CD14-positive monocyte (primary cell): ENCODE data around the gene ARCN1. TPM values are rescaled to one million over a fixed set of nuclear protein-coding genes. Genes with fewer than 3 reads are reported as not detected.

Source experiments
- DNase-seq, 3 donors: peaks; one replicate each; pipeline ENCODE4 v3.0.0-alpha.2; 2011 to 2022
- H2AFZ ChIP-seq: 2 replicates; pipeline ENCODE4 v1.6.0; 2012; ENCODE audit warnings: mild to moderate bottlenecking, low read depth, low read length, inconsistent platforms; ENCODE audit not compliant: insufficient read depth, poor library complexity, severe bottlenecking
- H3K27ac ChIP-seq, 2 donors: 1 replicate in 1 of 2; 2 replicates in 1 of 2; pipeline ENCODE4 v1.5.1; 2012 to 2013; ENCODE audit warnings: low read length in 2 of 2, control low read depth in 1 of 2, inconsistent platforms in 1 of 2, low read depth in 1 of 2, mild to moderate bottlenecking in 1 of 2
- H3K27me3 ChIP-seq, 2 donors: one replicate each; pipeline versions ENCODE4 v1.6.0 to v1.6.1; 2011 to 2013; ENCODE audit warnings: low read length in 2 of 2; ENCODE audit not compliant: control insufficient read depth in 2 of 2, insufficient read depth in 2 of 2
- H3K36me3 ChIP-seq, 2 donors: replicated peaks in 1 of 2; 1 replicate in 1 of 2; 2 replicates in 1 of 2; pipeline versions ENCODE4 v1.5.1 to v1.6.1; 2012 to 2013; ENCODE audit warnings: low read length in 2 of 2, control low read depth in 1 of 2, inconsistent platforms in 1 of 2, mild to moderate bottlenecking in 1 of 2; ENCODE audit not compliant: insufficient read depth in 2 of 2, control insufficient read depth in 1 of 2
- H3K4me1 ChIP-seq, 2 donors: 1 replicate in 1 of 2; 2 replicates in 1 of 2; pipeline versions ENCODE4 v1.5.1 to v1.6.1; 2012 to 2013; ENCODE audit warnings: low read length in 2 of 2, control low read depth in 1 of 2, inconsistent platforms in 1 of 2, mild to moderate bottlenecking in 1 of 2, moderate library complexity in 1 of 2; ENCODE audit not compliant: insufficient read depth in 2 of 2, control insufficient read depth in 1 of 2
- H3K4me2 ChIP-seq: replicated peaks from 2 replicates; pipeline ENCODE3; 2012; ENCODE audit warnings: low read length, moderate library complexity, mild to moderate bottlenecking; ENCODE audit not compliant: poor library complexity, severe bottlenecking; ENCODE audit errors: extremely low read depth
- H3K4me3 ChIP-seq, 3 experiments: fragments of 200-600 bp in 1 of 3; sonication (generic) in 1 of 3; replicated peaks in 1 of 3; 1 replicate in 2 of 3; 2 replicates in 1 of 3; pipeline ENCODE4 v1.5.1; 2011 to 2013; ENCODE audit warnings: low read length in 3 of 3, mild to moderate bottlenecking in 3 of 3, control low read depth in 2 of 3, low read depth in 2 of 3, inconsistent platforms in 1 of 3, moderate library complexity in 1 of 3
- H3K79me2 ChIP-seq: 2 replicates; pipeline ENCODE4 v1.6.0; 2012; ENCODE audit warnings: mild to moderate bottlenecking, control low read depth, inconsistent platforms, low read length, moderate library complexity; ENCODE audit not compliant: insufficient read depth
- H3K9ac ChIP-seq: 2 replicates; pipeline ENCODE4 v1.6.0; 2017; ENCODE audit warnings: low read length, mild to moderate bottlenecking; ENCODE audit not compliant: insufficient read depth, poor library complexity, severe bottlenecking
- H3K9me3 ChIP-seq, 2 donors: replicated peaks in 1 of 2; 1 replicate in 1 of 2; 2 replicates in 1 of 2; pipeline versions ENCODE4 v1.5.1 to v1.6.1; 2012 to 2013; ENCODE audit warnings: low read length in 2 of 2, control low read depth in 1 of 2; ENCODE audit not compliant: control insufficient read depth in 1 of 2, insufficient read depth in 1 of 2
- H4K20me1 ChIP-seq: 2 replicates; pipeline ENCODE4 v1.6.0; 2012; ENCODE audit warnings: mild to moderate bottlenecking, low read length, control low read depth, moderate library complexity; ENCODE audit not compliant: insufficient read depth
- H3K27ac Mint-ChIP-seq, 7 donors: one replicate each; pipeline ENCODE4 v1.8.0; 2020; ENCODE audit warnings: mild to moderate bottlenecking in 7 of 7, mixed read lengths in 7 of 7, moderate library complexity in 6 of 7, inconsistent platforms in 2 of 7
- H3K27me3 Mint-ChIP-seq, 3 donors: one replicate each; pipeline ENCODE4 v1.8.0; 2021 to 2022; ENCODE audit warnings: low read depth in 3 of 3, mild to moderate bottlenecking in 3 of 3, mixed read lengths in 3 of 3, moderate library complexity in 3 of 3, inconsistent platforms in 1 of 3
- H3K36me3 Mint-ChIP-seq, 2 donors: one replicate each; pipeline ENCODE4 v1.8.0; 2020; ENCODE audit warnings: mixed read lengths in 2 of 2, inconsistent platforms in 1 of 2, mild to moderate bottlenecking in 1 of 2
- H3K4me1 Mint-ChIP-seq: one replicate; pipeline ENCODE4 v1.8.0; 2020; ENCODE audit warnings: mild to moderate bottlenecking, mixed read lengths
- H3K4me3 Mint-ChIP-seq, 2 donors: one replicate each; pipeline ENCODE4 v1.8.0; 2020; ENCODE audit warnings: mild to moderate bottlenecking in 2 of 2, mixed read lengths in 2 of 2, moderate library complexity in 1 of 2
- H3K9me3 Mint-ChIP-seq, 7 donors: one replicate each; pipeline ENCODE4 v1.8.0; 2020 to 2022; ENCODE audit warnings: mixed read lengths in 7 of 7, mild to moderate bottlenecking in 6 of 7, moderate library complexity in 6 of 7, inconsistent platforms in 2 of 7
- CTCF ChIP-seq: fragments of 200-600 bp; IDR thresholded peaks from one replicate; pipeline ENCODE4 v1.8.0; 2022; ENCODE audit warnings: antibody characterized with exemption, mild to moderate bottlenecking
- WGBS: methylation state at CpG from one replicate; pipeline ENCODE4 v1.1.5; 2013; ENCODE audit warnings: missing lambda C conversion rate; ENCODE audit not compliant: insufficient coverage; 5-methylcytosine and 5-hydroxymethylcytosine counted together
- intact Hi-C, 2 donors: fragments of 100-400 bp; cut with micrococcal nuclease; formaldehyde crosslinking; loops; one replicate each; pipeline versions ENCODE4 v1.15.0 to v1.15.1; 2023
- polyA plus RNA-seq, 3 donors: library from polyadenylated mRNA; depleted of rRNA in 1 of 3; unstranded in 2 of 3; stranded (reverse) in 1 of 3; fragments of 300-500 nt in 2 of 3; fragments of >200 nt in 1 of 3; fragmentation: Illumina TruSeq in 2 of 3; gene quantifications; 1 replicate in 2 of 3; 2 replicates in 1 of 3; pipeline ENCODE4 v1.2.3, GENCODE V29; 2012 to 2021

Gene ARCN1
- polyA plus RNA-seq, 3 donors, result 36.1 to 101 (median 79.7) TPM

- DNase-seq, result no peak
- peaks cover 86 to 99% of the 10 kb centered on the region in 2 donors for H3K36me3 ChIP-seq
- H3K9ac ChIP-seq, result no peak overlapping the region
- Mint-ChIP-seq H3K36me3 (peaks cover 85 to 100% of the 10 kb centered on the region in 2 donors), H3K27ac (peak overlapping the region in 1 of 7 donors; percentile 65), H3K4me1 (no peaks in the 10 kb centered on the region), H3K4me3 (no peak overlapping the region), H3K9me3 (no peaks in the 10 kb centered on the region), H3K27me3 (peaks cover 0 to 2% (median 2%) of the 10 kb centered on the region in 3 donors)
- no peak overlapping the region for H3K27ac ChIP-seq
- no peak overlapping the region for H3K4me2 ChIP-seq
- H3K27me3 ChIP-seq, result no peaks in the 10 kb centered on the region
- no peaks in the 10 kb centered on the region for H3K9me3 ChIP-seq
- no peaks in the 10 kb centered on the region for H3K4me1 ChIP-seq
- no peak for TF ChIP-seq CTCF
- peaks cover 52% of the 10 kb centered on the region for H4K20me1 ChIP-seq
- no peaks in the 10 kb centered on the region for H3K79me2 ChIP-seq
- H3K4me3 ChIP-seq, result no peak overlapping the region
- 97% methylated on average over 14 of the region's 16 CpGs for WGBS
- intact Hi-C loops, result no loop called here
- H2AFZ ChIP-seq, result no peak overlapping the region
Measured at GRCh38 chr11:118596224-118597146, 24.3 kb downstream of the ARCN1 start.

- intact Hi-C loops, result no loop called here
- Histone ChIP-seq H2AFZ (no peak overlapping the region), H3K36me3 (peaks cover 86 to 99% of the 10 kb centered on the region in 2 donors), H4K20me1 (peaks cover 51% of the 10 kb centered on the region), H3K27me3 (no peaks in the 10 kb centered on the region), H3K9ac (no peak overlapping the region), H3K79me2 (no peaks in the 10 kb centered on the region), H3K9me3 (no peaks in the 10 kb centered on the region), H3K27ac (no peak overlapping the region), H3K4me1 (no peaks in the 10 kb centered on the region), H3K4me2 (no peak overlapping the region), H3K4me3 (no peak overlapping the region)
- Mint-ChIP-seq H3K9me3 (no peaks in the 10 kb centered on the region), H3K27ac (no peak overlapping the region), H3K27me3 (peaks cover 0 to 2% (median 2%) of the 10 kb centered on the region in 3 donors), H3K4me3 (no peak overlapping the region), H3K4me1 (no peaks in the 10 kb centered on the region), H3K36me3 (peaks cover 89 to 100% of the 10 kb centered on the region in 2 donors)
- DNase-seq, result no peak
- 100% methylated on average over 4 of the region's 9 CpGs for WGBS
- TF ChIP-seq CTCF, result no peak
Measured at GRCh38 chr11:118597556-118597955, 25.3 kb downstream of the ARCN1 start.
